Gastroesophageal sphincter (tissue), 4 donors: ENCODE data around the gene COL6A2. TPM values are rescaled to one million over a fixed set of nuclear protein-coding genes. Genes with fewer than 3 reads are reported as not detected.

Experiments
- ATAC-seq: fragments of 150-250 bp; one replicate; pipeline ENCODE4 v1.9.1; 2016; ENCODE audit warnings: mild to moderate bottlenecking, moderate library complexity
- H3K27ac ChIP-seq, 4 donors: fragments of 200-600 bp; sonication (generic) in 3 of 4; 1 replicate in 3 of 4; 2 replicates in 1 of 4; pipeline ENCODE4 v1.5.1; 2016 to 2019
- H3K27me3 ChIP-seq: fragments of 200-600 bp; sonication (generic); one replicate; pipeline ENCODE4 v1.5.1; 2019
- H3K36me3 ChIP-seq, 2 donors: fragments of 200-600 bp; sonication (generic); one replicate each; pipeline ENCODE4 v1.5.1; 2019; ENCODE audit warnings: control low read depth in 1 of 2
- H3K4me1 ChIP-seq, 3 donors: fragments of 200-600 bp; sonication (generic); 1 replicate in 2 of 3; 2 replicates in 1 of 3; pipeline ENCODE4 v1.5.1; 2016 to 2019; ENCODE audit warnings: control low read depth in 2 of 3
- H3K4me3 ChIP-seq, 2 donors: fragments of 200-600 bp; sonication (generic); one replicate each; pipeline ENCODE4 v1.5.1; 2019; ENCODE audit warnings: mild to moderate bottlenecking in 1 of 2, moderate library complexity in 1 of 2
- H3K9me3 ChIP-seq, 3 donors: fragments of 200-600 bp; sonication (generic); one replicate each; pipeline ENCODE4 v1.5.1; 2017 to 2019; ENCODE audit warnings: control low read depth in 2 of 3
- CTCF ChIP-seq, 4 experiments: fragments of 200-600 bp in 2 of 4; fragments of 450-650 bp in 2 of 4; sonication (generic) in 1 of 4; IDR thresholded peaks; one replicate each; pipeline ENCODE4 v1.5.1; 2017 to 2019; ENCODE audit warnings: antibody characterized with exemption in 4 of 4, mild to moderate bottlenecking in 2 of 4, moderate library complexity in 2 of 4
- EP300 ChIP-seq: sonication (generic); formaldehyde crosslinking; IDR thresholded peaks from one replicate; pipeline ENCODE4 v1.6.1; 2017; ENCODE audit warnings: antibody characterized with exemption, mild to moderate bottlenecking
- POLR2A ChIP-seq, 2 donors: fragments of 450-650 bp; IDR thresholded peaks; one replicate each; pipeline ENCODE4 v1.6.1; 2017; ENCODE audit warnings: antibody characterized with exemption in 2 of 2, mild to moderate bottlenecking in 2 of 2, moderate library complexity in 1 of 2
- POLR2AphosphoS5 ChIP-seq: sonication (generic); formaldehyde crosslinking; IDR thresholded peaks from one replicate; pipeline ENCODE4 v1.6.1; 2017; ENCODE audit warnings: antibody characterized with exemption
- whole genome bisulfite sequencing, 2 donors: methylation state at CpG; one replicate each; pipeline ENCODE4 v1.1.5; 2018; ENCODE audit warnings: low coverage in 1 of 2; 5-methylcytosine and 5-hydroxymethylcytosine counted together
- total RNA-seq, 4 donors: library from RNA; depleted of rRNA; stranded (reverse); fragments of >200 nt; gene quantifications; one replicate each; pipeline ENCODE4 v1.1.0, GENCODE V29; 2016

Gene COL6A2
- total RNA-seq, 4 donors from 2014 or later = 720 to 1,286 (median 1,215) TPM

- Histone ChIP-seq H3K4me3 (no peak overlapping the region), H3K27me3 (no peaks in the 10 kb centered on the region), H3K9me3 (peaks cover 0 to 7% (median 0%) of the 10 kb centered on the region in 3 donors), H3K4me1 (no peaks in the 10 kb centered on the region), H3K36me3 (peaks cover 0 to 100% of the 10 kb centered on the region in 2 donors), H3K27ac (peak overlapping the region in 3 of 4 donors; percentile 32 to 63 (median 58))
- ATAC-seq = no peak
- 100% methylated on average over 4 of the region's 12 CpGs; no CpG with 5 or more reads in 1 of the 2 donors for WGBS, 2 donors
- TF ChIP-seq POLR2A (IDR thresholded peaks at IDR 0.05) (no peak), POLR2AphosphoS5 (no peak), CTCF (IDR thresholded peaks at IDR 0.05) (no peak), EP300 (no peak)
Observed at GRCh38 chr21:46119144-46119636, 21.3 kb downstream of the COL6A2 start.

- no peak overlapping the region for H3K4me3 ChIP-seq
- H3K4me1 ChIP-seq = no peaks in the 10 kb centered on the region
- peaks cover 0 to 5% (median 0%) of the 10 kb centered on the region in 3 donors for H3K9me3 ChIP-seq
- no peaks in the 10 kb centered on the region for H3K27me3 ChIP-seq
- WGBS, 2 donors = 60% methylated on average over 1 of the region's 14 CpGs; no CpG with 5 or more reads in 1 of the 2 donors
- peaks cover 0 to 100% of the 10 kb centered on the region in 2 donors for H3K36me3 ChIP-seq
- TF ChIP-seq POLR2AphosphoS5 (no peak), POLR2A (IDR thresholded peaks at IDR 0.05) (no peak), EP300 (no peak), CTCF (IDR thresholded peaks at IDR 0.05) (no peak)
- peak overlapping the region in 3 of 4 donors; percentile 32 to 63 (median 58) for H3K27ac ChIP-seq
- ATAC-seq = no peak
Observed at GRCh38 chr21:46119637-46120271, 21.8 kb downstream of the COL6A2 start.

- 100% methylated on average over 1 of the region's 26 CpGs; no CpG with 5 or more reads in 1 of the 2 donors for WGBS, 2 donors
- TF ChIP-seq POLR2AphosphoS5 (no peak), CTCF (IDR thresholded peaks at IDR 0.05) (no peak), POLR2A (IDR thresholded peaks at IDR 0.05) (no peak), EP300 (no peak)
- no peaks in the 10 kb centered on the region for H3K9me3 ChIP-seq
- H3K4me3 ChIP-seq = no peak overlapping the region
- H3K36me3 ChIP-seq = peaks cover 0 to 100% of the 10 kb centered on the region in 2 donors
- peak overlapping the region in 3 of 4 donors; percentile 56 to 63 (median 58) for H3K27ac ChIP-seq
- no peak for ATAC-seq
- H3K4me1 ChIP-seq = no peaks in the 10 kb centered on the region
- no peaks in the 10 kb centered on the region for H3K27me3 ChIP-seq
Observed at GRCh38 chr21:46120301-46121285, 22.7 kb downstream of the COL6A2 start.

GRCh38 chr21:46121286-46122221 is 23.6 kb downstream of the COL6A2 start:
- H3K27ac ChIP-seq = peak overlapping the region in 3 of 4 donors; percentile 56 to 63 (median 58)
- WGBS, 2 donors = no CpG with 5 or more reads among the region's 29 CpGs
- no peaks in the 10 kb centered on the region for H3K9me3 ChIP-seq
- H3K4me3 ChIP-seq = no peak overlapping the region
- no peaks in the 10 kb centered on the region for H3K4me1 ChIP-seq
- H3K36me3 ChIP-seq = peaks cover 0 to 100% of the 10 kb centered on the region in 2 donors
- no peaks in the 10 kb centered on the region for H3K27me3 ChIP-seq
- ATAC-seq = no peak
- TF ChIP-seq POLR2A (IDR thresholded peaks at IDR 0.05) = no peak
- no peak for TF ChIP-seq POLR2AphosphoS5
- TF ChIP-seq CTCF (IDR thresholded peaks at IDR 0.05) = no peak
- TF ChIP-seq EP300 = no peak
